Measurements from ENCODE around the gene TJP2.
A peak's percentile ranks its signal among the peaks of the same experiment; 100 is the strongest.

TJP2 gene

GRCh38 chr9:69193685-69194032 is 19.6 kb downstream of the TJP2 start:
- in situ Hi-C loops (cut with HindIII; ENCODE audit: low sequenced_read_pairs), result loop anchor here (25.0 kb wide), 1 partner anchor 194 kb away; no protein-coding TSS in a partner anchor

GRCh38 chr9:69194702-69195418 is 20.8 kb downstream of the TJP2 start:
- H3K4me3 ChIP-seq (ENCODE audit: low read depth, low read length), result no peak overlapping the region
- in situ Hi-C loops (cut with HindIII; ENCODE audit: low sequenced_read_pairs), result loop anchor here (25.0 kb wide), 1 partner anchor 192 kb away; no protein-coding TSS in a partner anchor
- TF ChIP-seq CTCF (IDR thresholded peaks at IDR 0.05; ENCODE audit: low read depth, low read length, missing control alignments), result no peak
- DNase-seq (ENCODE audit: low read depth), result no peak

More at GRCh38 chr9:69193685-69194032, 19.6 kb downstream of the TJP2 start:
- DNase-seq (ENCODE audit: low read depth), result no peak
- H3K4me3 ChIP-seq (ENCODE audit: low read depth, low read length), result no peak overlapping the region
- TF ChIP-seq CTCF (IDR thresholded peaks at IDR 0.05; ENCODE audit: low read depth, low read length, missing control alignments), result no peak

- H3K4me3 ChIP-seq (ENCODE audit: low read depth, low read length), result no peak overlapping the region
- DNase-seq (ENCODE audit: low read depth), result no peak
- no peak for TF ChIP-seq CTCF (IDR thresholded peaks at IDR 0.05; ENCODE audit: low read depth, low read length, missing control alignments)
- in situ Hi-C loops (cut with HindIII; ENCODE audit: low sequenced_read_pairs), result loop anchor here (25.0 kb wide), 1 partner anchor 192 kb away; no protein-coding TSS in a partner anchor
Observed at GRCh38 chr9:69195668-69196067, 21.6 kb downstream of the TJP2 start.

GRCh38 chr9:69197687-69198086 is 23.6 kb downstream of the TJP2 start:
- in situ Hi-C loops (cut with HindIII; ENCODE audit: low sequenced_read_pairs), result loop anchor here (25.0 kb wide), 1 partner anchor 190 kb away; no protein-coding TSS in a partner anchor
- no peak for DNase-seq (ENCODE audit: low read depth)
- no peak overlapping the region for H3K4me3 ChIP-seq (ENCODE audit: low read depth, low read length)
- no peak for TF ChIP-seq CTCF (IDR thresholded peaks at IDR 0.05; ENCODE audit: low read depth, low read length, missing control alignments)

- in situ Hi-C loops (cut with HindIII; ENCODE audit: low sequenced_read_pairs), result loop anchor here (25.0 kb wide), 1 partner anchor 189 kb away; no protein-coding TSS in a partner anchor
- TF ChIP-seq CTCF (IDR thresholded peaks at IDR 0.05; ENCODE audit: low read depth, low read length, missing control alignments), result no peak
- H3K4me3 ChIP-seq (ENCODE audit: low read depth, low read length), result no peak overlapping the region
- no peak for DNase-seq (ENCODE audit: low read depth)
Observed at GRCh38 chr9:69198521-69199220, 24.6 kb downstream of the TJP2 start.

- peak; percentile 6 for TF ChIP-seq CTCF (IDR thresholded peaks at IDR 0.05; ENCODE audit: low read depth, low read length, missing control alignments)
- in situ Hi-C loops (cut with HindIII; ENCODE audit: low sequenced_read_pairs), result loop anchor here (25.0 kb wide), 1 partner anchor 187 kb away; no protein-coding TSS in a partner anchor
- DNase-seq (ENCODE audit: low read depth), result no peak
Observed at GRCh38 chr9:69199769-69200470, 25.8 kb downstream of the TJP2 start.

More at GRCh38 chr9:69199769-69200470, 25.8 kb downstream of the TJP2 start:
- no peak overlapping the region for H3K4me3 ChIP-seq (ENCODE audit: low read depth, low read length)

All from astrocyte of the cerebellum (primary cell).